NB4 (cell line): ENCODE results near the gene THADA.

Source experiments
- CTCF ChIP-seq: IDR thresholded peaks from one replicate; pipeline ENCODE4 v1.5.1; 2012; ENCODE audit warnings: low read depth, low read length
- POLR2A ChIP-seq: IDR thresholded peaks from 2 replicates; pipeline ENCODE4 v1.6.1; 2011; ENCODE audit warnings: mild to moderate bottlenecking; ENCODE audit not compliant: insufficient read length; ENCODE audit errors: extremely low read depth

- no peak for TF ChIP-seq CTCF
- TF ChIP-seq POLR2A, result no peak
Measured at GRCh38 chr2:43569921-43570320, 25.9 kb downstream of the THADA start.
